Stimulated activated naive CD8-positive, alpha-beta T cell treated with anti-CD3 and anti-CD28 coated beads, Interleukin-15, Interleukin-2, amounts not matched to agents 100 ng/mL and 50 ng/mL, for 24 hours (primary cell): ENCODE measurements around the gene LAMP2.

Source experiments
- H3K27ac Mint-ChIP-seq: one replicate; pipeline ENCODE4 v1.8.0; 2021; ENCODE audit warnings: mild to moderate bottlenecking, mixed read lengths
- H3K27me3 Mint-ChIP-seq: one replicate; pipeline ENCODE4 v1.8.0; 2021; ENCODE audit warnings: mixed read lengths
- H3K36me3 Mint-ChIP-seq: one replicate; pipeline ENCODE4 v1.8.0; 2021; ENCODE audit warnings: low read depth, mixed read lengths
- H3K4me1 Mint-ChIP-seq: one replicate; pipeline ENCODE4 v1.8.0; 2021; ENCODE audit warnings: low read depth, mixed read lengths
- H3K4me3 Mint-ChIP-seq: one replicate; pipeline ENCODE4 v1.8.0; 2021; ENCODE audit warnings: mild to moderate bottlenecking, mixed read lengths
- H3K9me3 Mint-ChIP-seq: one replicate; pipeline ENCODE4 v1.8.0; 2021; ENCODE audit warnings: mixed read lengths

Gene LAMP2

GRCh38 chrX:120426599-120426998 is 42.5 kb downstream of the LAMP2 start:
- Mint-ChIP-seq H3K4me3 (no peak overlapping the region), H3K36me3 (peaks cover 4% of the 10 kb centered on the region), H3K9me3 (no peaks in the 10 kb centered on the region), H3K27ac (no peak overlapping the region), H3K27me3 (no peaks in the 10 kb centered on the region), H3K4me1 (peaks cover 4% of the 10 kb centered on the region)

- no peak overlapping the region for H3K4me3 Mint-ChIP-seq
- H3K4me1 Mint-ChIP-seq: peaks cover 15% of the 10 kb centered on the region
- H3K27ac Mint-ChIP-seq: no peak overlapping the region
Measured at GRCh38 chrX:120419463-120419862, 49.6 kb downstream of the LAMP2 start.

GRCh38 chrX:120408168-120408567 is 60.9 kb downstream of the LAMP2 start:
- Mint-ChIP-seq H3K27me3 (no peaks in the 10 kb centered on the region), H3K4me3 (no peak overlapping the region), H3K4me1 (no peaks in the 10 kb centered on the region), H3K9me3 (no peaks in the 10 kb centered on the region), H3K27ac (no peak overlapping the region), H3K36me3 (no peaks in the 10 kb centered on the region)

More at GRCh38 chrX:120419463-120419862, 49.6 kb downstream of the LAMP2 start:
- H3K36me3 Mint-ChIP-seq: no peaks in the 10 kb centered on the region
- no peaks in the 10 kb centered on the region for H3K9me3 Mint-ChIP-seq
- H3K27me3 Mint-ChIP-seq: no peaks in the 10 kb centered on the region

- no peaks in the 10 kb centered on the region for H3K27me3 Mint-ChIP-seq
- H3K27ac Mint-ChIP-seq: no peak overlapping the region
- no peak overlapping the region for H3K4me3 Mint-ChIP-seq
- H3K4me1 Mint-ChIP-seq: no peaks in the 10 kb centered on the region
- no peaks in the 10 kb centered on the region for H3K9me3 Mint-ChIP-seq
- no peaks in the 10 kb centered on the region for H3K36me3 Mint-ChIP-seq
Measured at GRCh38 chrX:120406638-120407037, 62.5 kb downstream of the LAMP2 start.

- no peaks in the 10 kb centered on the region for H3K36me3 Mint-ChIP-seq
- no peaks in the 10 kb centered on the region for H3K27me3 Mint-ChIP-seq
- H3K4me3 Mint-ChIP-seq: no peak overlapping the region
- no peaks in the 10 kb centered on the region for H3K9me3 Mint-ChIP-seq
- H3K4me1 Mint-ChIP-seq: no peaks in the 10 kb centered on the region
- no peak overlapping the region for H3K27ac Mint-ChIP-seq
Measured at GRCh38 chrX:120402369-120402768, 66.7 kb downstream of the LAMP2 start.

- H3K4me3 Mint-ChIP-seq: no peak overlapping the region
- H3K9me3 Mint-ChIP-seq: no peaks in the 10 kb centered on the region
- no peaks in the 10 kb centered on the region for H3K4me1 Mint-ChIP-seq
- H3K36me3 Mint-ChIP-seq: no peaks in the 10 kb centered on the region
- no peaks in the 10 kb centered on the region for H3K27me3 Mint-ChIP-seq
- no peak overlapping the region for H3K27ac Mint-ChIP-seq
Measured at GRCh38 chrX:120401301-120401700, 67.8 kb downstream of the LAMP2 start.

- Mint-ChIP-seq H3K27me3 (peaks cover 4% of the 10 kb centered on the region), H3K4me1 (no peaks in the 10 kb centered on the region), H3K4me3 (no peak overlapping the region), H3K36me3 (no peaks in the 10 kb centered on the region), H3K27ac (no peak overlapping the region), H3K9me3 (no peaks in the 10 kb centered on the region)
Measured at GRCh38 chrX:120380699-120381098, 88.4 kb downstream of the LAMP2 start.

GRCh38 chrX:120379937-120380681 is 89.0 kb downstream of the LAMP2 start:
- Mint-ChIP-seq H3K9me3 (no peaks in the 10 kb centered on the region), H3K27me3 (peaks cover 4% of the 10 kb centered on the region), H3K36me3 (no peaks in the 10 kb centered on the region), H3K4me3 (no peak overlapping the region), H3K4me1 (no peaks in the 10 kb centered on the region), H3K27ac (no peak overlapping the region)

GRCh38 chrX:120378570-120378969 is 90.5 kb downstream of the LAMP2 start:
- no peaks in the 10 kb centered on the region for H3K36me3 Mint-ChIP-seq
- H3K4me1 Mint-ChIP-seq: no peaks in the 10 kb centered on the region
- H3K4me3 Mint-ChIP-seq: no peak overlapping the region
- H3K9me3 Mint-ChIP-seq: no peaks in the 10 kb centered on the region
- H3K27ac Mint-ChIP-seq: no peak overlapping the region
- H3K27me3 Mint-ChIP-seq: peaks cover 4% of the 10 kb centered on the region
